CD8-positive, alpha-beta memory T cell (primary cell): ENCODE data around the gene OVCH2. TPM values are rescaled to one million over a fixed set of nuclear protein-coding genes. Genes with fewer than 3 reads are reported as not detected.

Experiments
- CTCF ChIA-PET: fragments of 350-600 bp; sonication (Branson Sonifier 250); formaldehyde crosslinking; loops from one replicate; lab custom pipeline; 2021; ENCODE audit warnings: antibody characterized with exemption; lab: Charles Lee
- POLR2A ChIA-PET: fragments of 350-600 bp; sonication (Branson Sonifier 250); formaldehyde crosslinking; loops from one replicate; lab custom pipeline; 2021; ENCODE audit warnings: antibody characterized with exemption; lab: Charles Lee
- DNase-seq, 5 donors: peaks; one replicate each; pipeline versions ENCODE4 v3.0.0 to v3.0.0-alpha.2; 2020 to 2022; ENCODE audit warnings: mixed read lengths in 1 of 5
- H3K27ac ChIP-seq: one replicate; pipeline ENCODE4 v1.7.0; 2013; ENCODE audit warnings: low read depth, mild to moderate bottlenecking, low read length, moderate library complexity
- H3K27me3 ChIP-seq: 2 replicates; pipeline ENCODE4 v1.7.0; 2013; ENCODE audit warnings: low read length, mild to moderate bottlenecking; ENCODE audit not compliant: insufficient read depth, poor library complexity, severe bottlenecking
- H3K36me3 ChIP-seq: 2 replicates; pipeline ENCODE4 v1.7.0; 2013; ENCODE audit warnings: mild to moderate bottlenecking, low read length, moderate library complexity; ENCODE audit not compliant: insufficient read depth
- H3K4me1 ChIP-seq: 2 replicates; pipeline ENCODE4 v1.7.0; 2013; ENCODE audit warnings: mild to moderate bottlenecking, low read length, moderate library complexity; ENCODE audit not compliant: insufficient read depth
- H3K4me3 ChIP-seq: 2 replicates; pipeline ENCODE4 v1.7.0; 2013; ENCODE audit warnings: mild to moderate bottlenecking, low read length
- H3K9me3 ChIP-seq: 2 replicates; pipeline ENCODE4 v1.7.0; 2013; ENCODE audit warnings: mild to moderate bottlenecking, low read length
- H3K27ac Mint-ChIP-seq, 8 donors: one replicate each; pipeline ENCODE4 v1.8.0; 2020 to 2021; ENCODE audit warnings: mixed read lengths in 8 of 8, mild to moderate bottlenecking in 6 of 8, inconsistent platforms in 3 of 8, moderate library complexity in 3 of 8
- H3K27me3 Mint-ChIP-seq, 2 donors: one replicate each; pipeline ENCODE4 v1.8.0; 2020 to 2021; ENCODE audit warnings: mixed read lengths in 2 of 2, mild to moderate bottlenecking in 1 of 2, moderate library complexity in 1 of 2
- H3K36me3 Mint-ChIP-seq, 3 donors: one replicate each; pipeline ENCODE4 v1.8.0; 2020 to 2021; ENCODE audit warnings: mixed read lengths in 3 of 3, inconsistent platforms in 1 of 3, mild to moderate bottlenecking in 1 of 3
- H3K4me1 Mint-ChIP-seq, 3 donors: one replicate each; pipeline ENCODE4 v1.8.0; 2020 to 2021; ENCODE audit warnings: mixed read lengths in 3 of 3, inconsistent platforms in 1 of 3, mild to moderate bottlenecking in 1 of 3
- H3K4me3 Mint-ChIP-seq, 7 donors: one replicate each; pipeline ENCODE4 v1.8.0; 2020 to 2021; ENCODE audit warnings: mixed read lengths in 7 of 7, mild to moderate bottlenecking in 6 of 7, moderate library complexity in 4 of 7, inconsistent platforms in 2 of 7
- H3K9me3 Mint-ChIP-seq, 5 donors: one replicate each; pipeline ENCODE4 v1.8.0; 2020 to 2022; ENCODE audit warnings: mixed read lengths in 5 of 5, mild to moderate bottlenecking in 3 of 5, moderate library complexity in 2 of 5, inconsistent platforms in 1 of 5
- polyA plus RNA-seq: library from polyadenylated mRNA; unstranded; fragments of 300-500 nt; fragmentation: Illumina TruSeq; gene quantifications from one replicate; pipeline ENCODE4 v1.2.3, GENCODE V29; 2021
- total RNA-seq, 2 experiments: library from RNA; stranded (reverse); gene quantifications; one replicate each; pipeline ENCODE4 v1.2.3, GENCODE V29; 2021

Gene OVCH2
- total and polyA plus RNA-seq, 3 experiments from 2014 or later = not detected

DNA sequence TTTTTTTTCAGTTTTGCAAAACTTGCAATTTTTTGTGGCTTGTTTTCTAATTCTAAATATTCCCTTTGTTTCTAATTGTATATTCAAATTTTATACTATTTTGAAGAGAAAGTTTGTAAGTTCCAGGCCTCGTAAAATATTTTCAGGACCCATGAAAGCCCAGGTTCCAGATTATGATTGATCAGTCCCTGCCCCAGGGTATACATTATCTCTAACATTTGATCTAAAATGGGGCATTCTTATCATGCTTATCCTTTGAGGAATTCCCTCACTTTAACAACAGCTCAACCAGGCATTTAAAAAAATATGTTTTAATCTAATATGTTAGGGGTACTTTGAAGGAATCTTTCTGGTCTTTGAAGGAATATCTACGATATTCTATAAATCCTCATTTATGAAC is 59.4 kb downstream of the OVCH2 start:
- Histone ChIP-seq H3K27me3 (no peaks in the 10 kb centered on the region), H3K9me3 (no peaks in the 10 kb centered on the region), H3K4me3 (no peak overlapping the region), H3K27ac (no peak overlapping the region), H3K36me3 (no peaks in the 10 kb centered on the region), H3K4me1 (no peaks in the 10 kb centered on the region)
- Mint-ChIP-seq H3K4me3 (no peak overlapping the region), H3K9me3 (no peaks in the 10 kb centered on the region), H3K4me1 (no peaks in the 10 kb centered on the region), H3K27me3 (no peaks in the 10 kb centered on the region), H3K27ac (no peak overlapping the region), H3K36me3 (peaks cover 0 to 60% (median 9%) of the 10 kb centered on the region in 3 donors)
- POLR2A ChIA-PET = no interaction called here
- CTCF ChIA-PET = no interaction called here
- DNase-seq = no peak

DNA sequence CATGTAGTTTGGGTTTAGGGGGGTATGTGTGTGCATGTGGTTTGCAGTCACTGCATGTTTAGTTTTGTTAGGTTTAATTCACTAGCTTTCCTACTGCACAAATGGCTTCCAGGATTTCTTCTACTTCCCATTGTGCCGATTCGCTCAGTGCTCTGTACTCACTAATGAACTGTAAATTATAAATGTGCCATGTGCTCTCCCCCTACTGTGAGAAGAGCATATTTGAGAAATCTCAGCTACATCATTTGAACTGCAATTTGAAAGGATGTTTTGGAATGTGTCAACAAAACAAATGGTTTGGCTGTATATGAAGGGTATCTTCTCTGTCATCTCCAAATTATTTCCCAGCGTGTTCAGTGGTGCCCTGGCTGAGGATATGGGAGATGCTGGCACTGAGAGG is 61.1 kb downstream of the OVCH2 start:
- no peaks in the 10 kb centered on the region for H3K27me3 Mint-ChIP-seq
- Histone ChIP-seq H3K9me3 (no peaks in the 10 kb centered on the region), H3K27ac (no peak overlapping the region), H3K4me3 (no peak overlapping the region), H3K36me3 (no peaks in the 10 kb centered on the region), H3K4me1 (no peaks in the 10 kb centered on the region), H3K27me3 (no peaks in the 10 kb centered on the region)
- ChIA-PET POLR2A (no interaction called here), CTCF (interaction anchor here (0.6 kb wide), 1 partner anchor 87 kb away, joined by 3 read pairs; no protein-coding TSS in a partner anchor)
- no peaks in the 10 kb centered on the region for H3K4me1 Mint-ChIP-seq
- no peaks in the 10 kb centered on the region for H3K9me3 Mint-ChIP-seq
- no peak overlapping the region for H3K4me3 Mint-ChIP-seq
- no peak for DNase-seq
- H3K36me3 Mint-ChIP-seq = peaks cover 2 to 60% (median 4%) of the 10 kb centered on the region in 3 donors
- H3K27ac Mint-ChIP-seq = no peak overlapping the region

DNA sequence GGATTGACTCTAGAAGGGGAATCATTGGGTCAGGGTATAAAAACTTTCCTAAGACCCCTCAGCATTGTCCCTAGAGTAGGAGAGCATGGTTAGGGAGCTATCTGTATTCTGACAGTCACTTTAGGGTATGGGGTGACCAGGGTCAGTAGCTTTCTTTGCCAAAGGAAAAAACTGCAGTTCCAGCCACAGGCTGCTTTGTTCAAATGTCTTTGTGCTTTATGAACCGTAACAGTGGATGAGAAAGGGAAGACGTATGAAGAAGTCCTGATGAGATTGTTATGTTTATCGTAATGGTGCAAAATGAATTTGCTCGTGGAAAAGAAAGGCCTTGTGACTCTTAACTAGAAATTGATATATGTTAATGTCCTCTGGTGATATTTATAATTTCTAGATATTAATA is 63.0 kb downstream of the OVCH2 start:
- CTCF ChIA-PET = interaction anchor here (1.2 to 1.4 kb wide), 2 partner anchors 9 to 113 kb away, joined by 3 read pairs; no protein-coding TSS in a partner anchor
- Mint-ChIP-seq H3K4me3 (no peak overlapping the region), H3K27ac (peak overlapping the region in 2 of 8 donors; percentile 14 to 49), H3K9me3 (no peaks in the 10 kb centered on the region), H3K4me1 (no peaks in the 10 kb centered on the region), H3K36me3 (peaks cover 0 to 55% (median 4%) of the 10 kb centered on the region in 3 donors), H3K27me3 (no peaks in the 10 kb centered on the region)
- no peak overlapping the region for H3K27ac ChIP-seq
- H3K9me3 ChIP-seq = no peaks in the 10 kb centered on the region
- DNase-seq = no peak
- no peaks in the 10 kb centered on the region for H3K36me3 ChIP-seq
- H3K4me3 ChIP-seq = no peak overlapping the region
- no peaks in the 10 kb centered on the region for H3K27me3 ChIP-seq
- POLR2A ChIA-PET = no interaction called here
- H3K4me1 ChIP-seq = no peaks in the 10 kb centered on the region

DNA sequence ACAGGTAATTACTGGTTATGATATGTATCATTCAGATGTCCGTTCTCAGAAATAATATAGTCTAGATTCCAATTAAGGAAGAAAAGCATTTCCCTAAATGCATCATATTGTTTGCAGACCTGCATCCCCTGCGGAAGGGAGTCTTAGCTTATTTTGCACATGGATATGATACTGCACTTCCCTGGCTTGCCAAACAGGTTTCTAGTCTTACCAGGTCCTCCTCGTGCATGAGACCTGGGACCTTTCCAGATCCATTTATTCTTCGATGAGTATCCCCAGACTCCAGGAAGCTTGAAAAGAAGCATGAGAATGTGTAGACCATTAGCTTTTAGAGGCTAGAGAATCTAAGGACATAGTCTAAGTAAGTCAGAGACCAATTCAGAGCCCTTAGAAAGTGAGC is 63.5 kb downstream of the OVCH2 start:
- no peaks in the 10 kb centered on the region for H3K4me1 ChIP-seq
- no peak overlapping the region for H3K27ac ChIP-seq
- no peak overlapping the region for H3K27ac Mint-ChIP-seq
- ChIA-PET CTCF (interaction anchor here (1.2 to 1.4 kb wide), 2 partner anchors 9 to 113 kb away, joined by 3 read pairs; no protein-coding TSS in a partner anchor), POLR2A (no interaction called here)
- H3K27me3 Mint-ChIP-seq = no peaks in the 10 kb centered on the region
- H3K9me3 ChIP-seq = no peaks in the 10 kb centered on the region
- H3K36me3 Mint-ChIP-seq = peaks cover 0 to 54% (median 4%) of the 10 kb centered on the region in 3 donors
- no peaks in the 10 kb centered on the region for H3K9me3 Mint-ChIP-seq
- H3K4me3 Mint-ChIP-seq = no peak overlapping the region
- no peak for DNase-seq
- no peaks in the 10 kb centered on the region for H3K27me3 ChIP-seq
- no peaks in the 10 kb centered on the region for H3K36me3 ChIP-seq
- no peak overlapping the region for H3K4me3 ChIP-seq
- no peaks in the 10 kb centered on the region for H3K4me1 Mint-ChIP-seq

DNA sequence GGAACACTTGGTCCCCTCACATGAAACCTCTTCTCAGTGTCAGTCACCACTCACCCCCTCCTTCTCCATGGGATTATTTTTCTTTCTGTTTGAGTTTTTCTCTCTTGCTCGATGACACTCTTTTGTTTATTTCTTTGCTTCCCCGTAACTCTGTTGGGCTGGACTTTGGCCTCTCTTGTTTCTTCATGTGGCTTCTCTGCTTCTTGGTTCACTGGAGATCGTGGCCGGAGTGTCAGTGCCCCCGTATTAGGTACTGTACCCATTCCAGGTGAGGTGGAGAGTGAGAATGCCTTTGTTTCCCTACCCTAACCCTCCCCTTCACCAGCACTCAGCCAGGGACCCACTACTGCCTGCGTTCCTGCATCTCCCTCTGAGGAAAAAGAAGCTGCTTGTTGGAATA is 65.5 kb downstream of the OVCH2 start:
- Histone ChIP-seq H3K9me3 (no peaks in the 10 kb centered on the region), H3K4me3 (no peak overlapping the region), H3K27ac (no peak overlapping the region), H3K36me3 (no peaks in the 10 kb centered on the region), H3K4me1 (no peaks in the 10 kb centered on the region), H3K27me3 (no peaks in the 10 kb centered on the region)
- ChIA-PET POLR2A (no interaction called here), CTCF (no interaction called here)
- DNase-seq = no peak
- H3K4me1 Mint-ChIP-seq = no peaks in the 10 kb centered on the region
- H3K4me3 Mint-ChIP-seq = no peak overlapping the region
- no peaks in the 10 kb centered on the region for H3K9me3 Mint-ChIP-seq
- peak overlapping the region in 1 of 8 donors; percentile 45 for H3K27ac Mint-ChIP-seq
- H3K36me3 Mint-ChIP-seq = peaks cover 2 to 66% (median 8%) of the 10 kb centered on the region in 3 donors
- H3K27me3 Mint-ChIP-seq = no peaks in the 10 kb centered on the region

DNA sequence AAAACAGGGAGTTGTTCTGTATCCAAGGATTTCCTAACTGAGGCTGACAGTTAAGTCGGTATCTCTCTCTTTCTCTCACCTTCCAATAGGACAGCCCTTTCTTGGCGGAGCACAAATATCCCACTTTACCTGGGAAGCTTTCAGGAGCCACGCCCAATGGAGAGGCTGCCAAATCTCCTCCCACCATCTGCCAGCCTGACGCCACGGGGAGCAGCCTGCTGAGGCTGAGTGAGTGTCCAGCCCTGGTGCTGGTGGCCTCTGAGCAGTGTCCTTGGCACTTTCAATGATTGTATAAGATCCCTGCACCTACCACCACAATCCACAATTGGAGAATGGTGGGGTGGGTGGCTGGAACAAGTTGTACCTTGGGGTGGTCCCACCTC is 66.6 kb downstream of the OVCH2 start:
- Histone ChIP-seq H3K4me1 (no peaks in the 10 kb centered on the region), H3K4me3 (no peak overlapping the region), H3K27ac (no peak overlapping the region), H3K27me3 (no peaks in the 10 kb centered on the region), H3K9me3 (no peaks in the 10 kb centered on the region), H3K36me3 (no peaks in the 10 kb centered on the region)
- no peak for DNase-seq
- peaks cover 3 to 68% (median 10%) of the 10 kb centered on the region in 3 donors for H3K36me3 Mint-ChIP-seq
- H3K9me3 Mint-ChIP-seq = no peaks in the 10 kb centered on the region
- H3K27ac Mint-ChIP-seq = no peak overlapping the region
- H3K27me3 Mint-ChIP-seq = no peaks in the 10 kb centered on the region
- ChIA-PET POLR2A (no interaction called here), CTCF (no interaction called here)
- H3K4me1 Mint-ChIP-seq = no peaks in the 10 kb centered on the region
- H3K4me3 Mint-ChIP-seq = no peak overlapping the region

Other genes starting within 250 kb of the OVCH2 start
- gene OLFML1, start 221.0 kb downstream of the OVCH2 start, total RNA-seq = not detected
- gene OLFML1, start 221.0 kb downstream of the OVCH2 start, polyA plus RNA-seq = not detected
- gene PPFIBP2, start 192.5 kb downstream of the OVCH2 start, total RNA-seq = 1 to 10 TPM; 3.9 to 4.4 TPM
- gene PPFIBP2, start 192.5 kb downstream of the OVCH2 start, polyA plus RNA-seq = 6.8 TPM
- 1 to 10 TPM in 1 of 2 experiments, under 1 TPM in 1; 0.80 to 1.2 TPM for gene CYB5R2, start 33.0 kb downstream of the OVCH2 start, total RNA-seq
- gene CYB5R2, start 33.0 kb downstream of the OVCH2 start, polyA plus RNA-seq = 0.12 TPM
- gene OR5P2, start 90.5 kb upstream of the OVCH2 start, total RNA-seq = not detected
- not detected for gene OR5P2, start 90.5 kb upstream of the OVCH2 start, polyA plus RNA-seq
- not detected for gene OR5P3, start 124.4 kb upstream of the OVCH2 start, total RNA-seq
- gene OR5P3, start 124.4 kb upstream of the OVCH2 start, polyA plus RNA-seq = not detected
- not detected for gene OR10A6, start 224.8 kb upstream of the OVCH2 start, total RNA-seq
- not detected for gene OR10A6, start 224.8 kb upstream of the OVCH2 start, polyA plus RNA-seq
- not detected for gene OR10A3, start 235.2 kb upstream of the OVCH2 start, total RNA-seq
- gene OR10A3, start 235.2 kb upstream of the OVCH2 start, polyA plus RNA-seq = not detected